Liver (tissue), 3 donors: ENCODE measurements around the gene RAVER1.

Source experiments
- TAF1 ChIP-seq: conservative IDR thresholded peaks from 2 replicates; pipeline ENCODE4 v1.6.1; 2016; ENCODE audit warnings: antibody characterized with exemption, mild to moderate bottlenecking
- TF ChIP-seq, protein P1 (sequence below): fragments of 150-350 bp; IDR thresholded peaks from 2 replicates; pipeline ENCODE4 v1.5.1; 2017; ENCODE audit warnings: improper control_type of control experiment, low read depth, low read length; ENCODE audit not compliant: missing input control
- TF ChIP-seq, protein P2 (sequence below): IDR thresholded peaks from 2 replicates; pipeline ENCODE4 v1.6.1; 2016; ENCODE audit warnings: antibody characterized with exemption, mild to moderate bottlenecking
- TF ChIP-seq, protein P3 (sequence below): IDR thresholded peaks from 2 replicates; pipeline ENCODE4 v1.6.1; 2016; ENCODE audit warnings: antibody characterized with exemption
- TF ChIP-seq, protein P4 (sequence below): IDR thresholded peaks from 2 replicates; pipeline ENCODE4 v1.6.1; 2016; ENCODE audit warnings: antibody characterized with exemption
- donor health status: healthy.
- donor health status: healthy.

DNA sequence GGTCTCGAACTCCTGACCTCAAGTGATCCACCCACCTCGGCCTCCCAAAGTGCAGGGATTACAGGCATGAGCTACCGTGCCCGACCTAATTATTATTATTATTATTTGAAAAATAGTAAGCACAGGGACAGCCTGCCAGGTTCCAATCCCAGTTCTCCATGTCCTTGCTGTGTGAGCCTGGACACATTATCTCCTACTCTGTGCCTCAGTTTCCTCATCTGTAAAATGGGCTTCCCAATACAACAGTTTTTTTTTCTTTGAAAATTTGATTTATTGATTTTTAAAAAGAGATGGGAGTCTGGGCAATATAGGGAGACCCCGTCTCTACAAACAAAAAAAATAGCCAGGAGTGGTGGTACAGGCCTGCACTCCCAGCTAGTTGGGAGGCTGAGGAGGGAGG, 27.0 kb downstream of the RAVER1 start:
- TF ChIP-seq, protein P1, sequence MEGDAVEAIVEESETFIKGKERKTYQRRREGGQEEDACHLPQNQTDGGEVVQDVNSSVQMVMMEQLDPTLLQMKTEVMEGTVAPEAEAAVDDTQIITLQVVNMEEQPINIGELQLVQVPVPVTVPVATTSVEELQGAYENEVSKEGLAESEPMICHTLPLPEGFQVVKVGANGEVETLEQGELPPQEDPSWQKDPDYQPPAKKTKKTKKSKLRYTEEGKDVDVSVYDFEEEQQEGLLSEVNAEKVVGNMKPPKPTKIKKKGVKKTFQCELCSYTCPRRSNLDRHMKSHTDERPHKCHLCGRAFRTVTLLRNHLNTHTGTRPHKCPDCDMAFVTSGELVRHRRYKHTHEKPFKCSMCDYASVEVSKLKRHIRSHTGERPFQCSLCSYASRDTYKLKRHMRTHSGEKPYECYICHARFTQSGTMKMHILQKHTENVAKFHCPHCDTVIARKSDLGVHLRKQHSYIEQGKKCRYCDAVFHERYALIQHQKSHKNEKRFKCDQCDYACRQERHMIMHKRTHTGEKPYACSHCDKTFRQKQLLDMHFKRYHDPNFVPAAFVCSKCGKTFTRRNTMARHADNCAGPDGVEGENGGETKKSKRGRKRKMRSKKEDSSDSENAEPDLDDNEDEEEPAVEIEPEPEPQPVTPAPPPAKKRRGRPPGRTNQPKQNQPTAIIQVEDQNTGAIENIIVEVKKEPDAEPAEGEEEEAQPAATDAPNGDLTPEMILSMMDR: no peak
- TF ChIP-seq, protein P2, sequence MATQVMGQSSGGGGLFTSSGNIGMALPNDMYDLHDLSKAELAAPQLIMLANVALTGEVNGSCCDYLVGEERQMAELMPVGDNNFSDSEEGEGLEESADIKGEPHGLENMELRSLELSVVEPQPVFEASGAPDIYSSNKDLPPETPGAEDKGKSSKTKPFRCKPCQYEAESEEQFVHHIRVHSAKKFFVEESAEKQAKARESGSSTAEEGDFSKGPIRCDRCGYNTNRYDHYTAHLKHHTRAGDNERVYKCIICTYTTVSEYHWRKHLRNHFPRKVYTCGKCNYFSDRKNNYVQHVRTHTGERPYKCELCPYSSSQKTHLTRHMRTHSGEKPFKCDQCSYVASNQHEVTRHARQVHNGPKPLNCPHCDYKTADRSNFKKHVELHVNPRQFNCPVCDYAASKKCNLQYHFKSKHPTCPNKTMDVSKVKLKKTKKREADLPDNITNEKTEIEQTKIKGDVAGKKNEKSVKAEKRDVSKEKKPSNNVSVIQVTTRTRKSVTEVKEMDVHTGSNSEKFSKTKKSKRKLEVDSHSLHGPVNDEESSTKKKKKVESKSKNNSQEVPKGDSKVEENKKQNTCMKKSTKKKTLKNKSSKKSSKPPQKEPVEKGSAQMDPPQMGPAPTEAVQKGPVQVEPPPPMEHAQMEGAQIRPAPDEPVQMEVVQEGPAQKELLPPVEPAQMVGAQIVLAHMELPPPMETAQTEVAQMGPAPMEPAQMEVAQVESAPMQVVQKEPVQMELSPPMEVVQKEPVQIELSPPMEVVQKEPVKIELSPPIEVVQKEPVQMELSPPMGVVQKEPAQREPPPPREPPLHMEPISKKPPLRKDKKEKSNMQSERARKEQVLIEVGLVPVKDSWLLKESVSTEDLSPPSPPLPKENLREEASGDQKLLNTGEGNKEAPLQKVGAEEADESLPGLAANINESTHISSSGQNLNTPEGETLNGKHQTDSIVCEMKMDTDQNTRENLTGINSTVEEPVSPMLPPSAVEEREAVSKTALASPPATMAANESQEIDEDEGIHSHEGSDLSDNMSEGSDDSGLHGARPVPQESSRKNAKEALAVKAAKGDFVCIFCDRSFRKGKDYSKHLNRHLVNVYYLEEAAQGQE: no peak
- TF ChIP-seq, protein P3, sequence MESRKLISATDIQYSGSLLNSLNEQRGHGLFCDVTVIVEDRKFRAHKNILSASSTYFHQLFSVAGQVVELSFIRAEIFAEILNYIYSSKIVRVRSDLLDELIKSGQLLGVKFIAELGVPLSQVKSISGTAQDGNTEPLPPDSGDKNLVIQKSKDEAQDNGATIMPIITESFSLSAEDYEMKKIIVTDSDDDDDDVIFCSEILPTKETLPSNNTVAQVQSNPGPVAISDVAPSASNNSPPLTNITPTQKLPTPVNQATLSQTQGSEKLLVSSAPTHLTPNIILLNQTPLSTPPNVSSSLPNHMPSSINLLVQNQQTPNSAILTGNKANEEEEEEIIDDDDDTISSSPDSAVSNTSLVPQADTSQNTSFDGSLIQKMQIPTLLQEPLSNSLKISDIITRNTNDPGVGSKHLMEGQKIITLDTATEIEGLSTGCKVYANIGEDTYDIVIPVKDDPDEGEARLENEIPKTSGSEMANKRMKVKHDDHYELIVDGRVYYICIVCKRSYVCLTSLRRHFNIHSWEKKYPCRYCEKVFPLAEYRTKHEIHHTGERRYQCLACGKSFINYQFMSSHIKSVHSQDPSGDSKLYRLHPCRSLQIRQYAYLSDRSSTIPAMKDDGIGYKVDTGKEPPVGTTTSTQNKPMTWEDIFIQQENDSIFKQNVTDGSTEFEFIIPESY: no peak
- no peak for TF ChIP-seq TAF1
- TF ChIP-seq, protein P4, sequence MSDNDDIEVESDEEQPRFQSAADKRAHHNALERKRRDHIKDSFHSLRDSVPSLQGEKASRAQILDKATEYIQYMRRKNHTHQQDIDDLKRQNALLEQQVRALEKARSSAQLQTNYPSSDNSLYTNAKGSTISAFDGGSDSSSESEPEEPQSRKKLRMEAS: no peak
